ENCODE data around the gene HOXD8. TPM values are rescaled to one million over a fixed set of nuclear protein-coding genes. Genes with fewer than 3 reads are reported as not detected.

The HOXD8 gene
- total and polyA plus RNA-seq, 10 of the 15 experiments (the other 5 are each of a cell fraction or from before 2014, with no cell fraction given), result not detected

GRCh38 chr2:176136374-176137251 lies 7.1 kb downstream of the HOXD8 start:
- no peak overlapping the region for H2AFZ ChIP-seq (ENCODE audit: control insufficient read depth, low read depth, low read length)
- ATAC-seq (no peak), FAIRE-seq (no peak), DNase-seq (ENCODE audit: low read depth, low spot score) (no peak)
- RAD21 ChIA-PET (ENCODE audit: unreplicated experiment), result no interaction called here
- SMC1A ChIA-PET (ENCODE audit: uncharacterized antibody, unreplicated experiment), result interaction anchor here (5.3 kb wide), 1 partner anchor 417 kb away, joined by 58 read pairs; no protein-coding TSS in a partner anchor
- no peaks in the 10 kb centered on the region for H3K36me3 ChIP-seq (ENCODE audit: control insufficient read depth in 2 of 2, insufficient read depth in 2 of 2, low read length in 1 of 2)
- POLR2A ChIA-PET, result no interaction called here
- CTCF ChIA-PET, result interaction anchor here (0.9 kb wide), 1 partner anchor 418 kb away, joined by 3 read pairs; no protein-coding TSS in a partner anchor
- no peaks in the 10 kb centered on the region for H4K20me1 ChIP-seq (ENCODE audit: control insufficient read depth, insufficient read depth)
- no peak overlapping the region; the same call in 1 of the 2 replicates for H3K4me2 ChIP-seq (ENCODE audit: control insufficient read depth, insufficient read depth)
- in situ Hi-C loops (cut with MboI) (loop anchor here (25.0 kb wide), 1 partner anchor 1201 kb away; no protein-coding TSS in a partner anchor), intact Hi-C loops (cut with micrococcal nuclease; ENCODE audit: unreplicated experiment) (no loop called here)
- WGBS (ENCODE audit: insufficient coverage, insufficient replicate concordance, low lambda C conversion rate, missing lambda C conversion rate), result 37% methylated on average over 56 of the region's 71 CpGs
- no peaks in the 10 kb centered on the region for H3K4me1 ChIP-seq (ENCODE audit: control insufficient read depth, insufficient read depth, low read length)
- no peak overlapping the region for H3K9ac ChIP-seq (ENCODE audit: control insufficient read depth, insufficient read depth, low read length)
- no TSS peak for BruUV-seq (replicated peaks)
- H3K27ac ChIP-seq (ENCODE audit: control insufficient read depth, insufficient read depth), result no peak overlapping the region
- H3K79me2 ChIP-seq (ENCODE audit: control insufficient read depth, insufficient read depth, low read length), result no peaks in the 10 kb centered on the region
- H3K4me3 ChIP-seq, result no peak overlapping the region
- peaks cover 5 to 18% of the 10 kb centered on the region in 2 experiments for H3K27me3 ChIP-seq (replicated peaks in 1 of 2; ENCODE audit: control insufficient read depth in 2 of 2, insufficient read depth in 2 of 2, low read length in 1 of 2)
- H3K9me3 ChIP-seq (replicated peaks; ENCODE audit: control insufficient read depth, insufficient read depth, low read length), result no peaks in the 10 kb centered on the region; the same call in 2 of the 3 replicates
- TF ChIP-seq YBX1 (IDR thresholded peaks at IDR 0.05) (no peak), IKZF1 (conservative IDR thresholded peaks at IDR 0.05) (0 out of 2 replicates have a peak, but pooled peaks have one; percentile 16), HCFC1 (IDR thresholded peaks at IDR 0.05; ENCODE audit: low read length) (no peak), ZNF592 (IDR thresholded peaks at IDR 0.05) (no peak), FOS (IDR thresholded peaks at IDR 0.05; ENCODE audit: borderline replicate concordance, extremely low read depth, insufficient read length) (no peak), IKZF2 (IDR thresholded peaks at IDR 0.05) (no peak), NFYB (IDR thresholded peaks at IDR 0.05; ENCODE audit: insufficient read depth, low read depth, low read length) (no peak), KAT2A (conservative IDR thresholded peaks at IDR 0.05; ENCODE audit: control insufficient read depth, low read depth, low read length) (no peak), ESRRA (IDR thresholded peaks at IDR 0.05; ENCODE audit: low read length) (no peak), SUZ12 (IDR thresholded peaks at IDR 0.05; ENCODE audit: unreplicated experiment) (peak; percentile 32), CBX3 (IDR thresholded peaks at IDR 0.05; ENCODE audit: borderline replicate concordance, low read depth) (no peak), SKIL (IDR thresholded peaks at IDR 0.05; ENCODE audit: low read depth, poor library complexity, severe bottlenecking) (no peak), SMAD1 (IDR thresholded peaks at IDR 0.05; ENCODE audit: low read depth, partially characterized antibody) (no peak), EZH2 (IDR thresholded peaks at IDR 0.05; ENCODE audit: borderline replicate concordance, control insufficient read depth, low read depth, low read length) (no peak), BMI1 (IDR thresholded peaks at IDR 0.05; ENCODE audit: borderline replicate concordance) (0 out of 2 replicates have a peak, but pooled peaks have one; percentile 4)
